ENCODE measurements around the gene LGALS12.

GRCh38 chr11:63554877-63555223, 49.0 kb downstream of the LGALS12 start:
- TF ChIP-seq CTCF (IDR thresholded peaks at IDR 0.05; ENCODE audit: insufficient read depth, low read depth, low read length) (no peak), EZH2 (IDR thresholded peaks at IDR 0.05; ENCODE audit: insufficient read depth, low read length) (no peak)

All from astrocyte (in vitro differentiated cells and primary cell).